ENCODE measurements around the gene CLPX.

CLPX gene

GRCh38 chr15:65212097-65212496, 27.0 kb upstream of the CLPX start:
- DNase-seq (ENCODE audit: low read depth) = no peak
- peak; percentile 41 for TF ChIP-seq CTCF (IDR thresholded peaks at IDR 0.05; ENCODE audit: low read length, missing control alignments)
- H3K4me3 ChIP-seq (replicated peaks; ENCODE audit: low read depth, low read length) = no peak overlapping the region

GRCh38 chr15:65211482-65211982, 26.4 kb upstream of the CLPX start:
- no peak for TF ChIP-seq CTCF (IDR thresholded peaks at IDR 0.05; ENCODE audit: low read length, missing control alignments)
- peak; percentile 25 for DNase-seq (ENCODE audit: low read depth)
- H3K4me3 ChIP-seq (replicated peaks; ENCODE audit: low read depth, low read length) = no peak overlapping the region

GRCh38 chr15:65210770-65211481, 25.8 kb upstream of the CLPX start, which contains the start of gene CILP:
TSS of gene CILP (minus strand) at chr15:65211473. CDS start at chr15:65209755, 1,718 bp downstream.
- DNase-seq (ENCODE audit: low read depth) = no peak
- no peak within 1 kb of the TSS for H3K4me3 ChIP-seq (replicated peaks; ENCODE audit: low read depth, low read length)
- no peak for TF ChIP-seq CTCF (IDR thresholded peaks at IDR 0.05; ENCODE audit: low read length, missing control alignments)

- H3K4me3 ChIP-seq (replicated peaks; ENCODE audit: low read depth, low read length) = no peak overlapping the region
- no peak for DNase-seq (ENCODE audit: low read depth)
- no peak for TF ChIP-seq CTCF (IDR thresholded peaks at IDR 0.05; ENCODE audit: low read length, missing control alignments)
Measured at GRCh38 chr15:65209701-65210643, 24.8 kb upstream of the CLPX start.

GRCh38 chr15:65208647-65209046, 23.5 kb upstream of the CLPX start:
- TF ChIP-seq CTCF (IDR thresholded peaks at IDR 0.05; ENCODE audit: low read length, missing control alignments) = no peak
- no peak for DNase-seq (ENCODE audit: low read depth)
- H3K4me3 ChIP-seq (replicated peaks; ENCODE audit: low read depth, low read length) = no peak overlapping the region

GRCh38 chr15:65207280-65207840, 22.2 kb upstream of the CLPX start:
- H3K4me3 ChIP-seq (replicated peaks; ENCODE audit: low read depth, low read length) = no peak overlapping the region
- no peak for DNase-seq (ENCODE audit: low read depth)
- TF ChIP-seq CTCF (IDR thresholded peaks at IDR 0.05; ENCODE audit: low read length, missing control alignments) = no peak
